Tibial nerve (tissue), 3 donors: ENCODE data around the gene TRIP12.

ENCODE experiments used
- CTCF ChIP-seq, 5 experiments: fragments of 200-600 bp in 3 of 5; fragments of 450-650 bp in 2 of 5; sonication (generic) in 3 of 5; IDR thresholded peaks; one replicate each; pipeline ENCODE4 v1.5.1; 2016 to 2019; ENCODE audit warnings: antibody characterized with exemption in 5 of 5, mild to moderate bottlenecking in 3 of 5, moderate library complexity in 2 of 5
- POLR2A ChIP-seq, 2 donors: fragments of 450-650 bp; IDR thresholded peaks; one replicate each; pipeline ENCODE4 v1.6.1; 2017; ENCODE audit warnings: antibody characterized with exemption in 2 of 2, mild to moderate bottlenecking in 2 of 2, moderate library complexity in 2 of 2

- TF ChIP-seq POLR2A (IDR thresholded peaks at IDR 0.05) (no peak), CTCF (IDR thresholded peaks at IDR 0.05) (no peak)
These were observed 33.9 kb upstream of the TRIP12 start for GRCh38 chr2:229955663-229956062.
